Caco-2 (cell line): ENCODE data around the gene ERF. TPM values are rescaled to one million over a fixed set of nuclear protein-coding genes. Genes with fewer than 3 reads are reported as not detected.
A peak's percentile ranks its signal among the peaks of the same experiment; 100 is the strongest.

Experiments used
- BruUV-seq: library from RNA; stranded (reverse); fragments of 400-500 nt; replicated peaks from 2 replicates; lab custom pipeline; 2021; lab: Mats Ljungman, UMichigan
- CTCF ChIA-PET: fragments of 300-600 bp; sonication (Branson Sonifier 250); formaldehyde crosslinking; loops from one replicate; lab custom pipeline; 2022; ENCODE audit warnings: antibody characterized with exemption; lab: Charles Lee
- POLR2A ChIA-PET: fragments of 300-600 bp; sonication (Branson Sonifier 250); formaldehyde crosslinking; loops from one replicate; lab custom pipeline; 2022; ENCODE audit warnings: antibody characterized with exemption; lab: Charles Lee
- DNase-seq, 2 experiments: peaks; one replicate each; pipeline versions ENCODE4 v3.0.0 to v3.0.0-alpha.2; 2020 to 2022
- H3K27me3 ChIP-seq: replicated peaks from 2 replicates; pipeline ENCODE4 v1.6.0; 2011; ENCODE audit warnings: low read length; ENCODE audit not compliant: control insufficient read depth, insufficient read depth
- H3K36me3 ChIP-seq: 2 replicates; pipeline ENCODE4 v1.5.1; 2011; ENCODE audit warnings: low read length; ENCODE audit not compliant: control insufficient read depth, insufficient read depth
- H3K4me1 ChIP-seq: fragments of 250-450 bp; sonication (Bioruptor Pico); 2 replicates; pipeline ENCODE4 v1.5.1; 2020; ENCODE audit warnings: mild to moderate bottlenecking
- H3K4me3 ChIP-seq: 2 replicates; pipeline ENCODE4 v1.5.1; 2011; ENCODE audit warnings: low read depth, mild to moderate bottlenecking, control low read depth, low read length
- H3K9me3 ChIP-seq: fragments of 250-450 bp; sonication (Bioruptor Pico); 2 replicates; pipeline ENCODE4 v1.5.1; 2020; ENCODE audit warnings: mild to moderate bottlenecking, moderate library complexity
- H3K27ac Mint-ChIP-seq: one replicate; pipeline ENCODE4 v1.8.0; 2022; ENCODE audit warnings: mixed read lengths; ENCODE audit not compliant: unreplicated experiment
- H3K27me3 Mint-ChIP-seq: one replicate; pipeline ENCODE4 v1.8.0; 2022; ENCODE audit warnings: mixed read lengths; ENCODE audit not compliant: insufficient read depth, unreplicated experiment
- H3K36me3 Mint-ChIP-seq: one replicate; pipeline ENCODE4 v1.8.0; 2022; ENCODE audit warnings: mild to moderate bottlenecking, mixed read lengths; ENCODE audit not compliant: insufficient read depth, unreplicated experiment
- H3K4me1 Mint-ChIP-seq: one replicate; pipeline ENCODE4 v1.8.0; 2022; ENCODE audit warnings: low read depth, mixed read lengths; ENCODE audit not compliant: unreplicated experiment
- H3K4me3 Mint-ChIP-seq: one replicate; pipeline ENCODE4 v1.8.0; 2022; ENCODE audit warnings: mild to moderate bottlenecking, moderate library complexity, mixed read lengths; ENCODE audit not compliant: unreplicated experiment
- H3K9me3 Mint-ChIP-seq: one replicate; pipeline ENCODE4 v1.8.0; 2022; ENCODE audit warnings: mixed read lengths; ENCODE audit not compliant: unreplicated experiment
- CTCF ChIP-seq, 2 experiments: fragments of 200-600 bp in 1 of 2; IDR thresholded peaks; 1 replicate in 1 of 2; 2 replicates in 1 of 2; pipeline versions ENCODE4 v1.5.1 to v1.8.0; 2011 to 2022; ENCODE audit warnings: antibody characterized with exemption in 1 of 2, control low read depth in 1 of 2, inconsistent platforms in 1 of 2, low read depth in 1 of 2, low read length in 1 of 2, mild to moderate bottlenecking in 1 of 2, moderate library complexity in 1 of 2; ENCODE audit not compliant: insufficient read depth in 1 of 2, severe bottlenecking in 1 of 2, unreplicated experiment in 1 of 2
- intact Hi-C: fragments of 100-400 bp; cut with micrococcal nuclease; formaldehyde crosslinking; loops from one replicate; pipeline ENCODE4 v1.10.0; 2022; ENCODE audit not compliant: unreplicated experiment
- total RNA-seq: library from RNA; stranded (reverse); gene quantifications from 2 replicates; pipeline ENCODE4 v1.2.3, GENCODE V29; 2022

ERF gene
- total RNA-seq, 1 experiment from 2014 or later: 149 TPM

GRCh38 chr19:42200116-42200715 is 54.7 kb downstream of the ERF start:
- DNase-seq: no peak
- no peak for TF ChIP-seq CTCF (IDR thresholded peaks at IDR 0.05; ENCODE audit: insufficient read depth in 1 of 2, low read depth in 1 of 2, low read length in 1 of 2, severe bottlenecking in 1 of 2, unreplicated experiment in 1 of 2)
- POLR2A ChIA-PET: no interaction called here
- Mint-ChIP-seq H3K9me3 (no peaks in the 10 kb centered on the region), H3K4me1 (no peaks in the 10 kb centered on the region), H3K4me3 (no peak overlapping the region), H3K27me3 (no peaks in the 10 kb centered on the region), H3K27ac (no peak overlapping the region), H3K36me3 (peaks cover 53% of the 10 kb centered on the region)
- intact Hi-C loops: no loop called here
- no TSS peak for BruUV-seq
- Histone ChIP-seq H3K4me3 (no peak overlapping the region), H3K4me1 (no peaks in the 10 kb centered on the region), H3K9me3 (no peaks in the 10 kb centered on the region), H3K27me3 (no peaks in the 10 kb centered on the region), H3K36me3 (peaks cover 6% of the 10 kb centered on the region)
- CTCF ChIA-PET: interaction anchor here (0.6 kb wide), 1 partner anchor 184 kb away, joined by 3 read pairs; no protein-coding TSS in a partner anchor

GRCh38 chr19:42199440-42200115 is 55.4 kb downstream of the ERF start:
- Histone ChIP-seq H3K36me3 (peaks cover 6% of the 10 kb centered on the region), H3K9me3 (no peaks in the 10 kb centered on the region), H3K4me3 (no peak overlapping the region), H3K4me1 (no peaks in the 10 kb centered on the region), H3K27me3 (no peaks in the 10 kb centered on the region)
- no TSS peak for BruUV-seq
- H3K4me3 Mint-ChIP-seq: no peak overlapping the region
- ChIA-PET POLR2A (no interaction called here), CTCF (no interaction called here)
- H3K27me3 Mint-ChIP-seq: no peaks in the 10 kb centered on the region
- intact Hi-C loops: no loop called here
- H3K27ac Mint-ChIP-seq: no peak overlapping the region
- peaks cover 46% of the 10 kb centered on the region for H3K36me3 Mint-ChIP-seq
- peaks cover 1% of the 10 kb centered on the region for H3K9me3 Mint-ChIP-seq
- no peak for DNase-seq
- TF ChIP-seq CTCF (IDR thresholded peaks at IDR 0.05; ENCODE audit: insufficient read depth in 1 of 2, low read depth in 1 of 2, low read length in 1 of 2, severe bottlenecking in 1 of 2, unreplicated experiment in 1 of 2): no peak
- H3K4me1 Mint-ChIP-seq: no peaks in the 10 kb centered on the region

- Mint-ChIP-seq H3K9me3 (peaks cover 8% of the 10 kb centered on the region), H3K27me3 (no peaks in the 10 kb centered on the region), H3K36me3 (peaks cover 46% of the 10 kb centered on the region), H3K4me1 (no peaks in the 10 kb centered on the region), H3K4me3 (no peak overlapping the region), H3K27ac (no peak overlapping the region)
- no peaks in the 10 kb centered on the region for H3K27me3 ChIP-seq
- intact Hi-C loops: no loop called here
- POLR2A ChIA-PET: no interaction called here
- H3K9me3 ChIP-seq: no peaks in the 10 kb centered on the region; the same call in 1 of the 2 replicates
- no peak for DNase-seq
- H3K4me3 ChIP-seq: no peak overlapping the region
- no peaks in the 10 kb centered on the region for H3K4me1 ChIP-seq
- CTCF ChIA-PET: no interaction called here
- no peak for TF ChIP-seq CTCF (IDR thresholded peaks at IDR 0.05; ENCODE audit: insufficient read depth in 1 of 2, low read depth in 1 of 2, low read length in 1 of 2, severe bottlenecking in 1 of 2, unreplicated experiment in 1 of 2)
- peaks cover 6% of the 10 kb centered on the region for H3K36me3 ChIP-seq
- TSS peak; percentile 32 for BruUV-seq
Measured at GRCh38 chr19:42198676-42199439, 56.1 kb downstream of the ERF start.
